Stimulated activated CD4-positive, alpha-beta T cell treated with anti-CD3 and anti-CD28 coated beads, TNF-alpha, amount 100 ng/mL, for 48 hours (primary cell): Measurements from ENCODE around the gene CMPK2.
A peak's percentile ranks its signal among the peaks of the same experiment; 100 is the strongest.

Source experiments
- DNase-seq, 3 donors: peaks; one replicate each; pipeline ENCODE4 v3.0.0-alpha.2; 2020; ENCODE audit warnings: low read depth in 3 of 3

CMPK2 gene

GRCh38 chr2:6845312-6845711 is 20.4 kb downstream of the CMPK2 start:
- peak in 1 of 3 donors; percentile 4 for DNase-seq

- no peak for DNase-seq
Measured at GRCh38 chr2:6841537-6842287, 24.0 kb downstream of the CMPK2 start.

- DNase-seq = no peak
Measured at GRCh38 chr2:6838673-6839319, 26.9 kb downstream of the CMPK2 start.

- DNase-seq = no peak
Measured at GRCh38 chr2:6835467-6835866, 30.2 kb downstream of the CMPK2 start.

GRCh38 chr2:6834163-6834562 is 31.5 kb downstream of the CMPK2 start:
- DNase-seq = no peak

- no peak for DNase-seq
Measured at GRCh38 chr2:6833300-6833604, 32.5 kb downstream of the CMPK2 start.

- no peak for DNase-seq
Measured at GRCh38 chr2:6832596-6833299, 33.0 kb downstream of the CMPK2 start.

GRCh38 chr2:6831229-6831628 is 34.5 kb downstream of the CMPK2 start:
- no peak for DNase-seq

GRCh38 chr2:6828299-6828584 is 37.5 kb downstream of the CMPK2 start:
- DNase-seq = no peak

GRCh38 chr2:6827566-6828298 is 38.0 kb downstream of the CMPK2 start:
- no peak for DNase-seq

GRCh38 chr2:6826081-6826913 is 39.4 kb downstream of the CMPK2 start:
- peak; percentile 19 to 57 (median 52) for DNase-seq

GRCh38 chr2:6824962-6825361 is 40.7 kb downstream of the CMPK2 start:
- no peak for DNase-seq

GRCh38 chr2:6823111-6823510 is 42.6 kb downstream of the CMPK2 start:
- no peak for DNase-seq

- DNase-seq = no peak
Measured at GRCh38 chr2:6822406-6822805, 43.3 kb downstream of the CMPK2 start.

- DNase-seq = no peak
Measured at GRCh38 chr2:6820903-6821584, 44.7 kb downstream of the CMPK2 start.

- DNase-seq = no peak
Measured at GRCh38 chr2:6820236-6820635, 45.5 kb downstream of the CMPK2 start.

GRCh38 chr2:6819668-6820067 is 46.0 kb downstream of the CMPK2 start:
- DNase-seq = no peak

- no peak for DNase-seq
Measured at GRCh38 chr2:6818012-6818411, 47.7 kb downstream of the CMPK2 start.

GRCh38 chr2:6814869-6815268 is 50.8 kb downstream of the CMPK2 start:
- no peak for DNase-seq

- DNase-seq = no peak
Measured at GRCh38 chr2:6814312-6814711, 51.4 kb downstream of the CMPK2 start.

GRCh38 chr2:6813573-6813972 is 52.1 kb downstream of the CMPK2 start:
- no peak for DNase-seq
